Panc1 (cell line): Measurements from ENCODE around the gene CCDC60. TPM values are rescaled to one million over a fixed set of nuclear protein-coding genes. Genes with fewer than 3 reads are reported as not detected.

Experiments
- ATAC-seq: fragments of 200-7000 bp; cut with Tn5 transposase; 2 replicates; pipeline ENCODE4 v1.9.1; 2020; ENCODE audit warnings: mild to moderate bottlenecking, moderate library complexity
- BruUV-seq: library from RNA; stranded (reverse); fragments of 400-500 nt; replicated peaks from 2 replicates; lab custom pipeline; 2021; lab: Mats Ljungman, UMichigan
- CTCF ChIA-PET: fragments of 300-600 bp; sonication (Branson Sonifier 250); formaldehyde crosslinking; loops from one replicate; lab custom pipeline; 2022; ENCODE audit warnings: antibody characterized with exemption; lab: Charles Lee
- POLR2A ChIA-PET: fragments of 300-600 bp; sonication (Branson Sonifier 250); formaldehyde crosslinking; loops from one replicate; lab custom pipeline; 2022; ENCODE audit warnings: antibody characterized with exemption; lab: Charles Lee
- DNase-seq: peaks from one replicate; pipeline ENCODE4 v3.0.0-alpha.2; 2010; ENCODE audit warnings: low read depth, low spot score
- H3K27ac ChIP-seq: 2 replicates; pipeline ENCODE4 v1.5.1; 2011; ENCODE audit warnings: mild to moderate bottlenecking, low read length, inconsistent platforms
- H3K27me3 ChIP-seq: fragments of 200-500 bp; sonication (Bioruptor generic); 2 replicates; pipeline ENCODE4 v1.6.0; 2014; ENCODE audit warnings: low read length, inconsistent platforms; ENCODE audit not compliant: control insufficient read depth, insufficient read depth
- H3K36me3 ChIP-seq: fragments of 200-500 bp; sonication (Bioruptor generic); 2 replicates; pipeline ENCODE4 v1.5.1; 2014; ENCODE audit warnings: inconsistent platforms, mild to moderate bottlenecking, low read length, moderate library complexity; ENCODE audit not compliant: control insufficient read depth, insufficient read depth
- H3K4me1 ChIP-seq: 2 replicates; pipeline ENCODE4 v1.5.1; 2011; ENCODE audit warnings: inconsistent platforms, mild to moderate bottlenecking, low read length, moderate library complexity; ENCODE audit not compliant: control insufficient read depth, insufficient read depth
- H3K4me3 ChIP-seq, 2 experiments: 2 replicates each; pipeline ENCODE4 v1.5.1; 2011 to 2012; ENCODE audit warnings: low read depth in 2 of 2, low read length in 2 of 2, mild to moderate bottlenecking in 2 of 2, inconsistent platforms in 1 of 2, moderate library complexity in 1 of 2
- H3K9me3 ChIP-seq: fragments of 200-500 bp; sonication (Bioruptor generic); 2 replicates; pipeline ENCODE4 v1.5.1; 2014; ENCODE audit warnings: low read depth, mild to moderate bottlenecking, inconsistent platforms, low read length, moderate library complexity; ENCODE audit not compliant: control insufficient read depth, insufficient read depth
- CTCF ChIP-seq: fragments of 450-650 bp; IDR thresholded peaks from 2 replicates; pipeline ENCODE4 v1.5.1; 2017; ENCODE audit warnings: mild to moderate bottlenecking
- POLR2AphosphoS5 ChIP-seq: IDR thresholded peaks from 2 replicates; pipeline ENCODE4 v1.6.1; 2012; ENCODE audit warnings: mild to moderate bottlenecking, low read depth, low read length, moderate library complexity
- REST ChIP-seq, 2 experiments: IDR thresholded peaks; 2 replicates each; pipeline ENCODE4 v1.6.1; 2011 to 2012; ENCODE audit warnings: low read depth in 2 of 2, control low read depth in 1 of 2, low read length in 1 of 2, mild to moderate bottlenecking in 1 of 2, moderate library complexity in 1 of 2; ENCODE audit not compliant: insufficient read depth in 1 of 2
- SIN3A ChIP-seq: IDR thresholded peaks from 2 replicates; pipeline ENCODE4 v1.6.1; 2012; ENCODE audit warnings: low read depth, mild to moderate bottlenecking, low read length, moderate library complexity, borderline replicate concordance; ENCODE audit not compliant: insufficient read depth
- TCF7L2 ChIP-seq: IDR thresholded peaks from 2 replicates; pipeline ENCODE4 v1.6.1; 2011; ENCODE audit warnings: mild to moderate bottlenecking, low read depth, low read length, inconsistent platforms
- in situ Hi-C: cut with HindIII; loops from 2 replicates; pipeline ENCODE4 v1.10.0; 2016; ENCODE audit warnings: low sequenced_read_pairs, low pct_unique_long_range_greater_than_20kb
- intact Hi-C: fragments of 100-400 bp; cut with micrococcal nuclease; formaldehyde crosslinking; loops from one replicate; pipeline ENCODE4 v1.10.0; 2022; ENCODE audit not compliant: unreplicated experiment
- total RNA-seq: library from RNA; stranded (reverse); gene quantifications from one replicate; pipeline ENCODE4 v1.2.1, GENCODE V29; 2021; ENCODE audit not compliant: unreplicated experiment

Gene CCDC60
- total RNA-seq, 1 experiment from 2014 or later = not detected

GRCh38 chr12:119373001-119373400 lies 38.5 kb downstream of the CCDC60 start:
- ATAC-seq = no peak
- peaks cover 6% of the 10 kb centered on the region for H3K27me3 ChIP-seq
- TF ChIP-seq TCF7L2 = no peak
- no peak for TF ChIP-seq REST (IDR thresholded peaks at IDR 0.05; ENCODE audit: insufficient read depth in 1 of 2, low read depth in 2 of 2, low read length in 1 of 2)
- no peak for TF ChIP-seq POLR2AphosphoS5
- no peak for TF ChIP-seq SIN3A
- TF ChIP-seq CTCF = no peak
- H3K27ac ChIP-seq = no peak overlapping the region
- BruUV-seq = no TSS peak
- CTCF ChIA-PET = no interaction called here
- no peaks in the 10 kb centered on the region for H3K36me3 ChIP-seq
- POLR2A ChIA-PET = no interaction called here
- no peak overlapping the region for H3K4me3 ChIP-seq
- in situ Hi-C loops = no loop called here
- no peak for DNase-seq
- H3K4me1 ChIP-seq = no peaks in the 10 kb centered on the region
- no peaks in the 10 kb centered on the region for H3K9me3 ChIP-seq
- intact Hi-C loops = no loop called here

GRCh38 chr12:119373666-119374065 lies 39.1 kb downstream of the CCDC60 start:
- no peak overlapping the region for H3K4me3 ChIP-seq
- POLR2A ChIA-PET = no interaction called here
- no peak for DNase-seq
- intact Hi-C loops (no loop called here), in situ Hi-C loops (no loop called here)
- H3K27me3 ChIP-seq = peaks cover 6% of the 10 kb centered on the region
- TF ChIP-seq TCF7L2 (no peak), REST (IDR thresholded peaks at IDR 0.05; ENCODE audit: insufficient read depth in 1 of 2, low read depth in 2 of 2, low read length in 1 of 2) (no peak), SIN3A (no peak), CTCF (no peak), POLR2AphosphoS5 (no peak)
- H3K36me3 ChIP-seq = no peaks in the 10 kb centered on the region
- no TSS peak for BruUV-seq
- H3K27ac ChIP-seq = no peak overlapping the region
- H3K4me1 ChIP-seq = no peaks in the 10 kb centered on the region
- no peaks in the 10 kb centered on the region for H3K9me3 ChIP-seq
- CTCF ChIA-PET = no interaction called here
- ATAC-seq = no peak
